Transverse colon (tissue), 4 donors: ENCODE results near the gene EHMT2.

ENCODE experiments used
- POLR2AphosphoS5 ChIP-seq, 3 donors: sonication (generic); formaldehyde crosslinking; IDR thresholded peaks; one replicate each; pipeline ENCODE4 v1.6.1; 2016; ENCODE audit warnings: antibody characterized with exemption in 3 of 3
- TF ChIP-seq, protein P1 (sequence below), 5 experiments: fragments of 200-600 bp in 3 of 5; fragments of 450-650 bp in 2 of 5; sonication (generic) in 3 of 5; IDR thresholded peaks; 1 replicate in 2 of 5; 2 replicates in 3 of 5; pipeline ENCODE4 v1.5.1; 2016 to 2017; ENCODE audit warnings: antibody characterized with exemption in 5 of 5, inconsistent platforms in 3 of 5, mild to moderate bottlenecking in 2 of 5, moderate library complexity in 1 of 5

DNA sequence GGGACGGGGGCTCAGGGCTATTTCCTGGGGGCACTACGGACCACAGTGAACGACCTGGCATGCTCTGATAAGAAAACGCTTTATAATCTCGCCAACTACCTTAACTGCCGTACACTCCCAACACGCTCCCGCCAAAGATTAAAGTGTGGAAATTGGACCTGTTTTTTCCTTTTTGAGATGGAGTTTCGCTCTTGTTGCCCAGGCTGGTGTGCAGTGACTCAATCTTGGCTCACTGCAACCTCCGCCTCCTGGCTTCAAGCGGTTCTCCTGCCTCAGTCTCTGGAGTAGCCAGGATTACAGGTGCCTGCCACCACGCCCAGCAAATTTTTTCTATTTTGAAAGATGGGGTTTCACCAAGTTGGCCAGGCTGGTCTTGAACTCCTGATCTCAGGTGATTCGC, 18.4 kb downstream of the EHMT2 start:
- no peak for TF ChIP-seq POLR2AphosphoS5 (IDR thresholded peaks at IDR 0.05)
- TF ChIP-seq, protein P1, sequence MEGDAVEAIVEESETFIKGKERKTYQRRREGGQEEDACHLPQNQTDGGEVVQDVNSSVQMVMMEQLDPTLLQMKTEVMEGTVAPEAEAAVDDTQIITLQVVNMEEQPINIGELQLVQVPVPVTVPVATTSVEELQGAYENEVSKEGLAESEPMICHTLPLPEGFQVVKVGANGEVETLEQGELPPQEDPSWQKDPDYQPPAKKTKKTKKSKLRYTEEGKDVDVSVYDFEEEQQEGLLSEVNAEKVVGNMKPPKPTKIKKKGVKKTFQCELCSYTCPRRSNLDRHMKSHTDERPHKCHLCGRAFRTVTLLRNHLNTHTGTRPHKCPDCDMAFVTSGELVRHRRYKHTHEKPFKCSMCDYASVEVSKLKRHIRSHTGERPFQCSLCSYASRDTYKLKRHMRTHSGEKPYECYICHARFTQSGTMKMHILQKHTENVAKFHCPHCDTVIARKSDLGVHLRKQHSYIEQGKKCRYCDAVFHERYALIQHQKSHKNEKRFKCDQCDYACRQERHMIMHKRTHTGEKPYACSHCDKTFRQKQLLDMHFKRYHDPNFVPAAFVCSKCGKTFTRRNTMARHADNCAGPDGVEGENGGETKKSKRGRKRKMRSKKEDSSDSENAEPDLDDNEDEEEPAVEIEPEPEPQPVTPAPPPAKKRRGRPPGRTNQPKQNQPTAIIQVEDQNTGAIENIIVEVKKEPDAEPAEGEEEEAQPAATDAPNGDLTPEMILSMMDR (IDR thresholded peaks at IDR 0.05), result no peak
